Activated naive CD4-positive, alpha-beta T cell treated with anti-CD3 and anti-CD28 coated beads, Interleukin-2, amount 10 ng/mL, durations not matched to agents 7 days and 5 days (primary cell): Measurements from ENCODE around the gene EPHA4.
A peak's percentile ranks its signal among the peaks of the same experiment; 100 is the strongest.

Experiments used
- CTCF ChIA-PET: fragments of 350-600 bp; sonication (Branson Sonifier 250); formaldehyde crosslinking; loops from one replicate; lab custom pipeline; 2021; ENCODE audit warnings: antibody characterized with exemption; lab: Charles Lee
- DNase-seq: peaks from one replicate; pipeline ENCODE4 v3.0.0-alpha.2; 2020
- H3K27ac Mint-ChIP-seq: one replicate; pipeline ENCODE4 v1.8.0; 2021; ENCODE audit warnings: mild to moderate bottlenecking, moderate library complexity, mixed read lengths
- H3K27me3 Mint-ChIP-seq: one replicate; pipeline ENCODE4 v1.8.0; 2021; ENCODE audit warnings: mild to moderate bottlenecking, mixed read lengths
- H3K36me3 Mint-ChIP-seq: one replicate; pipeline ENCODE4 v1.8.0; 2021; ENCODE audit warnings: mixed read lengths
- H3K4me1 Mint-ChIP-seq: one replicate; pipeline ENCODE4 v1.8.0; 2021; ENCODE audit warnings: mixed read lengths
- H3K4me3 Mint-ChIP-seq: one replicate; pipeline ENCODE4 v1.8.0; 2021; ENCODE audit warnings: mild to moderate bottlenecking, moderate library complexity, mixed read lengths
- H3K9me3 Mint-ChIP-seq: one replicate; pipeline ENCODE4 v1.8.0; 2021; ENCODE audit warnings: mixed read lengths

The EPHA4 gene

GRCh38 chr2:221454459-221455105 lies 117.5 kb downstream of the EPHA4 start:
- H3K9me3 Mint-ChIP-seq, result no peaks in the 10 kb centered on the region
- H3K36me3 Mint-ChIP-seq, result peaks cover 23% of the 10 kb centered on the region
- H3K4me1 Mint-ChIP-seq, result peaks cover 9% of the 10 kb centered on the region
- H3K27ac Mint-ChIP-seq, result no peak overlapping the region
- no peak overlapping the region for H3K4me3 Mint-ChIP-seq
- H3K27me3 Mint-ChIP-seq, result no peaks in the 10 kb centered on the region
- DNase-seq, result no peak
- CTCF ChIA-PET, result no interaction called here

DNA sequence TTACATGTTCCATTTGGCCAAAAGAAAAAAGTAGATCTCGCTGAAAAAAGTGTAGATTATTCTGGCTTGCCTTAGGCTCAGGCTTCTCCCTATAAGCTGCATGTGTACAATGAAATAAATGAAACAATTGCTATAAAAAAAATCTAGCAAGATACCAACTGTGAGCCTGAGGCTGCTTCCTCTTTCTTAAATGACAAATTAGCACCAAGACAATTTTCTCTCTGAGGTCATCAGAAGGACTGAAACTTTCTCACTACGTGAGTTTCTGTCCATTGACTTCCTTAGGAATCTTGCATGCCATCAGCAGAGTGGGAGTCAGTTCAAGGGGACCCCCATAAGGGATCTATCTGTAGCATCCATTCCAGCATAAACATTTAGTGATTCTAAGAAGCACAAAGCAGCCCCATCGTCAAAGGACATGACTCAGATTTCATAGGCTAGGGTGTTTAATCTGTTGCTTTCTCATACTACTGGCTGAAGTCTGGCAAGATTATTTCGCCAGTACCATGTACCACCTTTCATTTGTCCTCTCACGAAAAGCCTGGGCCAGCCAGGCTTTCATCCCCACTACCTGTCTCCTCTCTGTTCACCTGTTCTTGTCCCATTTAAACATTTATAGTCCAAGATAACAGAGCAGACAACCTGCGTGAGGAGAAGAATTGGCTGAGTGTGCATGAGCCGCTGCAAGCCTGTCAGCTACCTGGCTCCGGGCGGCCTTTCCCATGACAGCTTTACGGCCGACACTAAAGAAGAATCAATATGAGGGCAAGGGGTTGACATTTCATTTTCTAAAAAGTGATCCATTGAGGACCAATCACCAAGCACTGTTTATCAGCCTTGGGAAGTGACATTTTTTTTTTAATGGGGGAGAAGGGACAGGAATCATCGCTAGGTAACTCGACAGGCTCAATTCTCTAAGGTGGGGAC lies 120.0 kb downstream of the EPHA4 start:
- Mint-ChIP-seq H3K27me3 (peaks cover 4% of the 10 kb centered on the region), H3K36me3 (peaks cover 23% of the 10 kb centered on the region), H3K4me3 (no peak overlapping the region), H3K9me3 (no peaks in the 10 kb centered on the region), H3K27ac (no peak overlapping the region), H3K4me1 (peaks cover 9% of the 10 kb centered on the region)
- CTCF ChIA-PET, result no interaction called here
- no peak for DNase-seq

- peaks cover 4% of the 10 kb centered on the region for H3K27me3 Mint-ChIP-seq
- CTCF ChIA-PET, result no interaction called here
- H3K36me3 Mint-ChIP-seq, result peaks cover 18% of the 10 kb centered on the region
- no peaks in the 10 kb centered on the region for H3K4me1 Mint-ChIP-seq
- H3K4me3 Mint-ChIP-seq, result no peak overlapping the region
- H3K27ac Mint-ChIP-seq, result no peak overlapping the region
- H3K9me3 Mint-ChIP-seq, result no peaks in the 10 kb centered on the region
- DNase-seq, result no peak
These were observed 121.8 kb downstream of the EPHA4 start for GRCh38 chr2:221450280-221450679.

DNA sequence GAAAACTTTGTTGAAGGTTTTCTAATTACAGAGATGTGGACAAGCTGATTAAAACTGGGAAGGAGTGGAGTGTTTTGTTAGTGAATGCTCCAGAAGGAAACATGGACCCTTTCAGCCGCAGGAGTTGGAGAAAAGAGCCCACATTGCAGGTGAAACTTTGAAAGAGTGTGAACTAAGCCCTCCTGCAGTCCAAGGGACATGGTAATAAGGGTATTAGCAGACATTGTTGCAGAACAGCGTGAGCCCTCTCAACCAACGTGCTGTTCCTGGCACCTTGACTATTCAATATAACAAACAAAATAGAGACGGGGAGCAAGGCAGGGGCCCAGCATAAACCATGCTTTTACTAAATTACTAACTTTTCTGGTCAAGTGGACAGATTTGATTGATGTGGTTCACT lies 122.7 kb downstream of the EPHA4 start:
- peaks cover 13% of the 10 kb centered on the region for H3K36me3 Mint-ChIP-seq
- no peaks in the 10 kb centered on the region for H3K9me3 Mint-ChIP-seq
- H3K4me1 Mint-ChIP-seq, result no peaks in the 10 kb centered on the region
- CTCF ChIA-PET, result no interaction called here
- H3K4me3 Mint-ChIP-seq, result no peak overlapping the region
- peaks cover 4% of the 10 kb centered on the region for H3K27me3 Mint-ChIP-seq
- H3K27ac Mint-ChIP-seq, result no peak overlapping the region
- no peak for DNase-seq

GRCh38 chr2:221448844-221449390 lies 123.2 kb downstream of the EPHA4 start:
- Mint-ChIP-seq H3K4me1 (no peaks in the 10 kb centered on the region), H3K27me3 (peaks cover 4% of the 10 kb centered on the region), H3K27ac (no peak overlapping the region), H3K36me3 (peaks cover 11% of the 10 kb centered on the region), H3K9me3 (no peaks in the 10 kb centered on the region), H3K4me3 (no peak overlapping the region)
- no peak for DNase-seq
- CTCF ChIA-PET, result no interaction called here

DNA sequence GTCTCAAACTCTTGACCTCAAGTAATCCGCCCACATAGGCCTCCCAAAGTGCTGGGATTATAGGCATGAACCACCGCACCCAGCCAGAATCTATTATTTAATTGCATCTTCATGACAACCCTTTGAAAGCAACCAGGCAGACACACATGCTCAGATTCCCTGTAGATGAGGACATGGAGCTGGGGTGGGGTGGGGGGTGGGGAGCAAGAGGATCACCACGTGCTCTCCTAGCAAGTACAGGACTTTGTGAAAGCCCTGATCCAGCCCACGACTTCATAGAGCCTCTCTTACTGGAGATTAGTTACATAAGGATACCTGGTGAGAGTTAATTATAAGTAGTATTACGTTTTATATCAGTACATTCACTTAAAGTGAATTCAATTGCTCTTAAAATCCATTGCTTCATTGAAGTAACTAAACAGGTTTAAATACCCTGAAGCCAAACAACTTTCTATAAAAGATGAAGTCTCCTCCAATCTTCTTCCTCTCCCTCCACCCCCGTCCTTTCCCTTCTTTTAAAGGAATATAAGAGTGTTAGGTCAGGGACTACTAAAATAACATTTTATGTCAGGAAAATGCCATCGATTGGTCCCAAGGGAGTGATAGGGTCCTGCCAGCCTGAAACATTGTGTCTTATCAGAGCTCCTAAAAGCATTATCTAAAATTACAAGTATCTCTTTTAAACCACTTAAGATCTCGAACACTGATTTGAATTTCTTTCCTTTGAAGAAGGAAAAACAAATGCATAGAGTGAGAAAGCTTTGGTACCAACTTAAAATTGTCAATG lies 123.9 kb downstream of the EPHA4 start:
- H3K4me3 Mint-ChIP-seq, result no peak overlapping the region
- H3K27me3 Mint-ChIP-seq, result peaks cover 4% of the 10 kb centered on the region
- H3K36me3 Mint-ChIP-seq, result peaks cover 11% of the 10 kb centered on the region
- no peaks in the 10 kb centered on the region for H3K9me3 Mint-ChIP-seq
- CTCF ChIA-PET, result no interaction called here
- H3K4me1 Mint-ChIP-seq, result no peaks in the 10 kb centered on the region
- DNase-seq, result no peak
- no peak overlapping the region for H3K27ac Mint-ChIP-seq

DNA sequence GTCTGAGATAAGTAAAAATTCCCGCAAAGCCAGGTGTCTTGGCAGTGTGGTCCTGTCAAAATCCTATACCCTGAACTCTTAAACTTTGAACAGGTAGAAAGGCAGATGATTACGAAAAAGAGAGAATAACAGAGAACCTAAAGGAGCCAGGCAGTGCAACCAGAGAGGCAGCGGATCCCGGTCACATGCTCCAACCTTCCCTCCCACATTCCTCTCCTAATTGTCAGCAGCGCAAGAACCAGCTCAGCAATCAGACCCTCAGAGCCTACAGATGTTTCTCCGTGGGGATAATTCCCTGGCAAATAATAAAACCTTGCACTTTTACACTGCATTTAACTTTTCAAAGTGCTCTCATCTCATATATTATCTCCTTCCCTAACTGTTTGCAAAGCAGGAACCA lies 124.8 kb downstream of the EPHA4 start:
- Mint-ChIP-seq H3K27ac (no peak overlapping the region), H3K4me3 (no peak overlapping the region), H3K9me3 (no peaks in the 10 kb centered on the region), H3K4me1 (no peaks in the 10 kb centered on the region), H3K27me3 (peaks cover 4% of the 10 kb centered on the region), H3K36me3 (peaks cover 14% of the 10 kb centered on the region)
- DNase-seq, result no peak
- CTCF ChIA-PET, result no interaction called here

DNA sequence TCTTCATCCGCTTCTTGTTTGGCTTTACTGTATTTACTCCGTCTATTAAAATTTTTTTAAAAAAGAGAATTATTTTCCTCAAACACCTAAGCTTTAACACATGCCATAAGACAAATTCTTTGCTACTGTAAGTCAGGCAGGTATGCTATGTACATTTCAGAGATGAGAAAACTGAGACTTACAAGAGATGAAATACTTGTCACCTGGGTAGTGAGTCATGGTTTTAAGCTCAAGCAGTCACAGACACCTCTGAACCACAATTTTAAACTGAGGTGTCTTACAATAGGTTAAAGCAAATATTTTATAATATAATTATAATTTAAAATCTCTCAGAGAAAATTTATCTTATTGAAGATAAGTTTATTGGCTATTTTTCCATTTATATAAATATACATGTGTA lies 126.0 kb downstream of the EPHA4 start:
- CTCF ChIA-PET, result no interaction called here
- H3K27ac Mint-ChIP-seq, result no peak overlapping the region
- DNase-seq, result no peak
- no peaks in the 10 kb centered on the region for H3K9me3 Mint-ChIP-seq
- peaks cover 18% of the 10 kb centered on the region for H3K36me3 Mint-ChIP-seq
- no peaks in the 10 kb centered on the region for H3K4me1 Mint-ChIP-seq
- peaks cover 4% of the 10 kb centered on the region for H3K27me3 Mint-ChIP-seq
- H3K4me3 Mint-ChIP-seq, result no peak overlapping the region

- Mint-ChIP-seq H3K4me3 (no peak overlapping the region), H3K27ac (no peak overlapping the region), H3K4me1 (no peaks in the 10 kb centered on the region), H3K36me3 (peaks cover 18% of the 10 kb centered on the region), H3K27me3 (peaks cover under 1% of the 10 kb centered on the region), H3K9me3 (no peaks in the 10 kb centered on the region)
- DNase-seq, result no peak
- CTCF ChIA-PET, result interaction anchor here (0.8 kb wide), 1 partner anchor 130 kb away, joined by 4 read pairs; no protein-coding TSS in a partner anchor
These were observed 128.0 kb downstream of the EPHA4 start for GRCh38 chr2:221444106-221444505.

DNA sequence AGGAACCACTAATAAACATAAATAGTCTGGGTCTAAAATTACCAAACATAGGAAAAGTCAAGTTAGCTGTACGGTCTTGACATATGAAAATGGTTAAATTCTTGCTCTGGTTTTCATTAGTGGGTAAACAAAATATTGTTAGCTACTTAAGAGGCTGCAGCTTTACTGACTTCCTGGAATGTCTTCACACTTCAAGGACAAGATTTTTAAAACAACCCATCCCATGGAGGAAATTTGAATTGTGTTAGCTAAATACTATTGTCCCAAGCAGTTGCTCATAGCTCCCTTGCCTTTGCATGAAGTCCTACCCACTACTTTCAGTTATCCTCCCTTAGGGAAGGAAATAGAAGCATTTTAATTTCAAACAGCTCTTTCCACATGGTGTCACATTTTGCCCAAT lies 128.5 kb downstream of the EPHA4 start:
- H3K36me3 Mint-ChIP-seq, result peaks cover 18% of the 10 kb centered on the region
- no peak overlapping the region for H3K4me3 Mint-ChIP-seq
- H3K27ac Mint-ChIP-seq, result no peak overlapping the region
- H3K4me1 Mint-ChIP-seq, result no peaks in the 10 kb centered on the region
- CTCF ChIA-PET, result interaction anchor here (0.8 kb wide), 1 partner anchor 130 kb away, joined by 4 read pairs; no protein-coding TSS in a partner anchor
- H3K9me3 Mint-ChIP-seq, result no peaks in the 10 kb centered on the region
- no peaks in the 10 kb centered on the region for H3K27me3 Mint-ChIP-seq
- no peak for DNase-seq

GRCh38 chr2:221442128-221442527 lies 130.0 kb downstream of the EPHA4 start:
- CTCF ChIA-PET, result no interaction called here
- peaks cover 19% of the 10 kb centered on the region for H3K36me3 Mint-ChIP-seq

DNA sequence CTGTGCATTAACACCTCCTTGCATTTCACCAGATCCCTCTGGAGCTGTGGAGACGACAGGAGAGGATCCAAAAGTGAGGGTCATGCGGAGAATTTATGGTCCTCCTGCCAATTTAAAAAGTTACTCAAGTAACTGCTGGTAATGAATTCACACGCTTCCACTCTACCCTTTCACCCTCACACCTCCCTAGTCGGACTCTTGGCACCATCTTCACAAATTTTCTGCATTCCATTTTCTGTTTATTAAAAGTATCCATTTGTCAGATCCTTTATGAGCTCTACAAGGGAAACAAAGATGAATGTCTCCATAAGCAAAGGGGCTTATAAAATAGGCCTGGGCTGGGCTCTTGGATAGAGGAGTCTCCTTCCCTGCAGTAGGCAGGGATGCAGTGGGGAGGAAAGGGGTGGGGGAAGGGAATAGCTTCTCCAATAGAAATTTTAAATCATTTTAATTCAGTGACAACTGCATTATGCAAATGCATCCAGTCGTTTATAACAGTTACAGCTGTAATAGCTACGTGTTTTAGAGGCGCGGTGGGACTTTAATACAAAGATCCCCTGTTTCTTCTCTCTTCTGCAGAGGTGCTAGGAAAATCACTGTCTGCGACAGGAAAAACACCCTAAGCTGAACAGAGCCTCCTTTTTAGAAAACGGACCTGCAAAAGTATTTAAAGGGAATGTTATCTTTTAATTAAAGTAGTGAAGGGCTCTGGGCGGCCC lies 132.2 kb downstream of the EPHA4 start:
- no peaks in the 10 kb centered on the region for H3K9me3 Mint-ChIP-seq
- H3K27ac Mint-ChIP-seq, result no peak overlapping the region
- CTCF ChIA-PET, result no interaction called here
- H3K27me3 Mint-ChIP-seq, result peaks cover 4% of the 10 kb centered on the region
- DNase-seq, result no peak
- H3K4me3 Mint-ChIP-seq, result no peak overlapping the region
- no peaks in the 10 kb centered on the region for H3K4me1 Mint-ChIP-seq
- H3K36me3 Mint-ChIP-seq, result peaks cover 21% of the 10 kb centered on the region

More at GRCh38 chr2:221442128-221442527, 130.0 kb downstream of the EPHA4 start:
- Mint-ChIP-seq H3K9me3 (no peaks in the 10 kb centered on the region), H3K27ac (peak overlapping the region; percentile 33), H3K27me3 (peaks cover 4% of the 10 kb centered on the region), H3K4me1 (no peaks in the 10 kb centered on the region), H3K4me3 (no peak overlapping the region)
- DNase-seq, result no peak

- CTCF ChIA-PET, result no interaction called here
These were observed 135.0 kb downstream of the EPHA4 start for GRCh38 chr2:221437056-221437455.

More at GRCh38 chr2:221437056-221437455, 135.0 kb downstream of the EPHA4 start:
- Mint-ChIP-seq H3K27ac (no peak overlapping the region), H3K4me3 (no peak overlapping the region), H3K9me3 (no peaks in the 10 kb centered on the region), H3K4me1 (no peaks in the 10 kb centered on the region), H3K36me3 (peaks cover 27% of the 10 kb centered on the region), H3K27me3 (peaks cover 4% of the 10 kb centered on the region)
- DNase-seq, result no peak
